ENCODE results near the gene C11orf65.
"Not testable (repeated sequence)": the region's sequence is repeated elsewhere in the genome, so short reads cannot be mapped to it uniquely, and the experiment has no call there.

The C11orf65 gene

DNA sequence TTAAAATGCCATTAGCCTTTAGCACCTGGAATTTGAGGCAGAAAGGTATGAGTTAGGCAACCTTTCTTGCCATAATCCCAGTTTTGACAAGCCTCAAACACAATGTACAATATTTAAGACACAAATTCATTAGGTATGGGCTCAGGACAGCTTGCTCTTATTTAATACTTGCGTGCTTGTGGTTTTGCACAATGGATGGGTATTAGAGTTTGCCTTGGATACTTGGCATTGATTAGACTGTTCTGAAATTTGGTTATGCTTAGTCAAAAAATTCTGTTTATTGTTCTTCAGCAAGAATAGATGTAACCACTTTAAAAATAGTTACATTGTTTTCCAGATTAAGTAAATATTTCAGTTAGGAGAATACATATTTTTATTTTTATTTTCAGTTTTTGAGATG lies 5.4 kb upstream of the C11orf65 start:
- no peak for DNase-seq (ENCODE audit: low read depth)
- TF ChIP-seq, protein P1, sequence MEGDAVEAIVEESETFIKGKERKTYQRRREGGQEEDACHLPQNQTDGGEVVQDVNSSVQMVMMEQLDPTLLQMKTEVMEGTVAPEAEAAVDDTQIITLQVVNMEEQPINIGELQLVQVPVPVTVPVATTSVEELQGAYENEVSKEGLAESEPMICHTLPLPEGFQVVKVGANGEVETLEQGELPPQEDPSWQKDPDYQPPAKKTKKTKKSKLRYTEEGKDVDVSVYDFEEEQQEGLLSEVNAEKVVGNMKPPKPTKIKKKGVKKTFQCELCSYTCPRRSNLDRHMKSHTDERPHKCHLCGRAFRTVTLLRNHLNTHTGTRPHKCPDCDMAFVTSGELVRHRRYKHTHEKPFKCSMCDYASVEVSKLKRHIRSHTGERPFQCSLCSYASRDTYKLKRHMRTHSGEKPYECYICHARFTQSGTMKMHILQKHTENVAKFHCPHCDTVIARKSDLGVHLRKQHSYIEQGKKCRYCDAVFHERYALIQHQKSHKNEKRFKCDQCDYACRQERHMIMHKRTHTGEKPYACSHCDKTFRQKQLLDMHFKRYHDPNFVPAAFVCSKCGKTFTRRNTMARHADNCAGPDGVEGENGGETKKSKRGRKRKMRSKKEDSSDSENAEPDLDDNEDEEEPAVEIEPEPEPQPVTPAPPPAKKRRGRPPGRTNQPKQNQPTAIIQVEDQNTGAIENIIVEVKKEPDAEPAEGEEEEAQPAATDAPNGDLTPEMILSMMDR (conservative IDR thresholded peaks at IDR 0.05; ENCODE audit: low read depth, low read length): no peak
- no peak overlapping the region for H3K4me3 ChIP-seq (ENCODE audit: low read length)

DNA sequence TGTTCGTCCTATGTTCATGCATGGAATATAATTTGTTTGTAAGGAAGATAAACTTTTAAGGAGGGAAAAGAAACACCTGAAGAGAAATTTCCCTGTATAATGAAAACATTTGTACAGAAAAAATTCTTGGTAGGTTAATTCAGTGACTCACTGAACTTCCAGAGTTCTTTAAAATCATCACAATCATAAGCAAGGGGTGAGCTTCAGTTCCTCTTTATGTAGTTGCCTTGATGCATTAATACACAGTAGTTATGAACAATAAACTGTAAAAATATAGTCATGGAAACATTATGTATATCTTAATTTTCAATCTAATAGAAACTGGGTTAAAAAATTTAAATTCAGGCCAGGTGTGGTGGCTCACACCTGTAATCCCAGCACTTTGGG lies 1.1 kb upstream of the C11orf65 start:
- TF ChIP-seq, protein P1 (conservative IDR thresholded peaks at IDR 0.05; ENCODE audit: low read depth, low read length): no peak
- no peak overlapping the region for H3K4me3 ChIP-seq (ENCODE audit: low read length)
- DNase-seq (ENCODE audit: low read depth): no peak

DNA sequence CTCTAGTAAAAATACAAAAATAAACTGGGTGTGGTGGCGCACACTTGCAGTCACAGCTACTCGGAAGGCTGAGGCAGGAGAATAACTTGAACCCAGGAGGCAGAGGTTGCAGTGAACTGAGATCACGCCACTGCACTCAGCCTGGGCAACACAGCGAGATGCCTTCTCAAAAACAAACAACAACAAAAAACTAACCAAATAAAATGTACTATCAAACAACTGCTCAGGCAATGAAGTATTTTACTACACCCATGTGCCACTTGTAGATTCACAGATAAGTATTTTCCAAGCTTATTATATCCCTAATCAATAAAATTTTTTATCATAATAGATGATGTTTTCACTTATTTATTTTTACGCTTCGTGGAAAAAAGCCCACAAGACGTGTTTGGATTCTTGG lies 924 bp downstream of the C11orf65 start:
- DNase-seq (ENCODE audit: low read depth): no peak
- TF ChIP-seq, protein P1 (conservative IDR thresholded peaks at IDR 0.05; ENCODE audit: low read depth, low read length): no peak
- H3K4me3 ChIP-seq (ENCODE audit: low read length): peak overlapping the region; percentile 77

DNA sequence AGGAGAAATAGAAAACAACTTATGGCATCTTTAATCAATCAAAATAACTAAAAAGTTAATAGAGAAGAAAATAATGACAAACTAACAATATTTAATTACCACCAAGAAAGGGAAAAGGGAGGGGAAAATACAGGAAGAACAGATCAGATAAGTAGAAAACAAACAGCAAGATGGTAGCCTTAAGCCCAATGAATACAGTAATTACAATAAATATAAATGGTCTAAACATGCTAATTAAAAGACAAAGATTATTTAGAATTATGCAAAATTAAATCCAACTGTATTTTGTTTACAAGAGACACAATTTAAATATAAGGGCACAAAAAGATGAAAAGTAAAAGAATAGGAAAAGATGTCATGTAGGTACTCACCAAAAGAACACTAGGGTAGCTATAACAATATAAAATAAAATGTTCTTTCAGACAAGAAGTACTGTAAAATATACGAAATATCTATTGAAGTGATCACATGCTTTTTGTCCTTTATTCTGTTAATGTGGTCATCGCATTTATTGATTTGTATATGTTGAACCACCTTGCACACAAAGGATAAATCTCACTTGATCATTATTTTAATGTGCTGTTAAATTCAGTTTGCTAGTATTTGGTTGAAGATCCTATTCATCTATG lies 14.0 kb downstream of the C11orf65 start:
- DNase-seq (ENCODE audit: low read depth): no peak
- no peak overlapping the region for H3K4me3 ChIP-seq (ENCODE audit: low read length)
- TF ChIP-seq, protein P1 (conservative IDR thresholded peaks at IDR 0.05; ENCODE audit: low read depth, low read length): no peak

DNA sequence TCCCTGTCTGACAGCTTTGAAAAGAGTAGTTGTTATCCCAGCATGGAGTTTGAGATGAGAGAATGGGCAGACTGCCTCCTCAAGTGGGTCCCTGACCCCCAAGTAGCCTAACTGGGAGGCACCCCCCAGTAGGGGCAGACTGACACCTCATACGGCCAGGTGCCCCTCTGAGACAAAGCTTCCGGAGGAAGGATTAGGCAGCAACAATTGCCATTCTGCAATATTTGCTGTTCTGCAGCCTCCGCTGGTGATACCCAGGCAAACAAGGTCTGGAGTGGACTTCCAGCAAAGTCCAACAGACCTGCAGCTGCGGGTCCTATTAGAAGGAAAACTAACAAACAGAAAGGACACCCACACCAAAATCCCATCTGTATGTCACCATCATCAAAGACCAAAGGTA lies 25.9 kb downstream of the C11orf65 start:
- H3K4me3 ChIP-seq (ENCODE audit: low read length); DNase-seq (ENCODE audit: low read depth): not testable (repeated sequence)

DNA sequence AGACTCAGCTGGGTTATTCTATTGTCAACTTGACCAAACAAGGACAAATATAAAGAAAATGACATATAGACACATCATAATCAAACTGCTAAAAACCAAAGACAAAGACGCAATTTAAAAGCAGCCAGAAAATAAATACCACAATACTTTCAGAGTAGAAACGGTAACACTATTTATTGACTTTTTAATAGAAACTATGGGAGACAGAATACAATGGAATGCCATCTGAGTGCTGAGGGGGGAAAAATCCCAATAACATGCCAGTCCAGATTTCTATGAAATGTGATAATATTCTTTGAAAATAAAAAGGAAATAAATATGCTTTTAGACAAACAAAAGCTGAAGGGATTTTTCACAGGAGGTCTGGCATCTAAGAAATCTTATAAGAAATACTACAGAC lies 30.7 kb downstream of the C11orf65 start:
- DNase-seq (ENCODE audit: low read depth): no peak
- H3K4me3 ChIP-seq (ENCODE audit: low read length): no peak overlapping the region
- TF ChIP-seq, protein P1 (conservative IDR thresholded peaks at IDR 0.05; ENCODE audit: low read depth, low read length): no peak

DNA sequence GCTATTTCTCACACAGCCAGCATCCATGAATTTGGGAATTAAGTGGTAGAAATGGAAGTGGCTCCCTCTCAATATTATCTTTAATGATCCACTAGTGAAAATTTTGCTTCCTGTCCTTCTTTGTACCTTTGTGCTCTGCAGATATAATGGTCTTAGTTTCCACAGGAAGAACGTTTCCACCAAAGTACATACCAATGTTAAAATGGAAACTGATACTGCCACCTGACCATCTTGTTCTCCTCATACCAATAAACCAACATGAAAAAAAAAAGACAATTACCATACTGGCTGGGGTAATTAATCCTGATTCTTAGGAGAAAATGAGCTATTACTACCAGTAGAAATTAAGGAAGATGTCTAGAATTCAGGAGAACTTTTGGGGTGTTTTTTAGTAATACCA lies 32.3 kb downstream of the C11orf65 start:
- no peak overlapping the region for H3K4me3 ChIP-seq (ENCODE audit: low read length)
- TF ChIP-seq, protein P1 (conservative IDR thresholded peaks at IDR 0.05; ENCODE audit: low read depth, low read length): no peak
- no peak for DNase-seq (ENCODE audit: low read depth)

DNA sequence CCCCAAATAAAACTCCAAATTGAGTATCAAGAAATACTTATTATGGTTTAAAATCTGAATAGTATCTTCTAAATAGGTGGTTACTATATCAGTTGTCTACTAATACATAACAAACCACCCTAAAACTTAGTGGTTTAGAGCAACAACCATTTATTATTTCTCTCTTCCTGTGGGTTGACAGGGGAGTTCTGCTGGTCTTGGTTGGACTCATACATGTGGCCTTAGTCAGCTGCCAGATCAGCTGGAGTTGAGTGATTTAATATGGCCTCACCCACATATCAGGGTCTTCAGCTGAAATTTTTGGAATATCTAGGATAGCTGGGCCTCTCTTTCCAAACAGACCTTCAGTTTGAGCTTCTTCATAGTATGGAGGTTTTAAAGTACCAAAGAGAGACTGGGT lies 34.5 kb downstream of the C11orf65 start:
- TF ChIP-seq, protein P1 (conservative IDR thresholded peaks at IDR 0.05; ENCODE audit: low read depth, low read length): no peak
- no peak for DNase-seq (ENCODE audit: low read depth)
- H3K4me3 ChIP-seq (ENCODE audit: low read length): no peak overlapping the region
